Thyroid gland (tissue), 4 donors: ENCODE data around the gene ARID2.

ENCODE experiments used
- CTCF ChIP-seq, 6 experiments: fragments of 200-600 bp in 3 of 6; fragments of 450-650 bp in 3 of 6; sonication (generic) in 3 of 6; IDR thresholded peaks; one replicate each; pipeline ENCODE4 v1.5.1; 2016 to 2019; ENCODE audit warnings: antibody characterized with exemption in 6 of 6, mild to moderate bottlenecking in 2 of 6, inconsistent platforms in 1 of 6, moderate library complexity in 1 of 6
- POLR2A ChIP-seq, 2 donors: fragments of 450-650 bp; IDR thresholded peaks; one replicate each; pipeline ENCODE4 v1.6.1; 2017; ENCODE audit warnings: antibody characterized with exemption in 2 of 2, mild to moderate bottlenecking in 2 of 2, moderate library complexity in 1 of 2

- no peak for TF ChIP-seq POLR2A (IDR thresholded peaks at IDR 0.05)
- TF ChIP-seq CTCF (IDR thresholded peaks at IDR 0.05): no peak
These were observed 153.7 kb downstream of the ARID2 start for GRCh38 chr12:45883187-45883586.
